ENCODE data around the gene SPCS3. TPM values are rescaled to one million over a fixed set of nuclear protein-coding genes. Genes with fewer than 3 reads are reported as not detected.

Gene SPCS3
- total RNA-seq, 1 experiment from 2014 or later: 117 TPM

- TF ChIP-seq, protein P1, sequence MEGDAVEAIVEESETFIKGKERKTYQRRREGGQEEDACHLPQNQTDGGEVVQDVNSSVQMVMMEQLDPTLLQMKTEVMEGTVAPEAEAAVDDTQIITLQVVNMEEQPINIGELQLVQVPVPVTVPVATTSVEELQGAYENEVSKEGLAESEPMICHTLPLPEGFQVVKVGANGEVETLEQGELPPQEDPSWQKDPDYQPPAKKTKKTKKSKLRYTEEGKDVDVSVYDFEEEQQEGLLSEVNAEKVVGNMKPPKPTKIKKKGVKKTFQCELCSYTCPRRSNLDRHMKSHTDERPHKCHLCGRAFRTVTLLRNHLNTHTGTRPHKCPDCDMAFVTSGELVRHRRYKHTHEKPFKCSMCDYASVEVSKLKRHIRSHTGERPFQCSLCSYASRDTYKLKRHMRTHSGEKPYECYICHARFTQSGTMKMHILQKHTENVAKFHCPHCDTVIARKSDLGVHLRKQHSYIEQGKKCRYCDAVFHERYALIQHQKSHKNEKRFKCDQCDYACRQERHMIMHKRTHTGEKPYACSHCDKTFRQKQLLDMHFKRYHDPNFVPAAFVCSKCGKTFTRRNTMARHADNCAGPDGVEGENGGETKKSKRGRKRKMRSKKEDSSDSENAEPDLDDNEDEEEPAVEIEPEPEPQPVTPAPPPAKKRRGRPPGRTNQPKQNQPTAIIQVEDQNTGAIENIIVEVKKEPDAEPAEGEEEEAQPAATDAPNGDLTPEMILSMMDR (IDR thresholded peaks at IDR 0.05): no peak
- TF ChIP-seq KAT7 (CRISPR knock-in tag; IDR thresholded peaks at IDR 0.05; ENCODE audit: borderline replicate concordance) (0 out of 2 replicates have a peak, but pooled peaks have one; percentile 43), ZBTB21 (CRISPR knock-in tag; IDR thresholded peaks at IDR 0.05; ENCODE audit: borderline replicate concordance) (0 out of 2 replicates have a peak, but pooled peaks have one; percentile 32), SP1 (CRISPR knock-in tag; conservative IDR thresholded peaks at IDR 0.05) (peak; percentile 78), FOXP1 (CRISPR knock-in tag; IDR thresholded peaks at IDR 0.05; ENCODE audit: borderline replicate concordance) (peak; percentile 84; the same call in 1 of the 2 replicates), ETV6 (CRISPR knock-in tag; IDR thresholded peaks at IDR 0.05) (peak; percentile 78; the same call in 1 of the 2 replicates)
These were observed at the start of gene SPCS3 (continued) for GRCh38 chr4:176319704-176320339.

DNA sequence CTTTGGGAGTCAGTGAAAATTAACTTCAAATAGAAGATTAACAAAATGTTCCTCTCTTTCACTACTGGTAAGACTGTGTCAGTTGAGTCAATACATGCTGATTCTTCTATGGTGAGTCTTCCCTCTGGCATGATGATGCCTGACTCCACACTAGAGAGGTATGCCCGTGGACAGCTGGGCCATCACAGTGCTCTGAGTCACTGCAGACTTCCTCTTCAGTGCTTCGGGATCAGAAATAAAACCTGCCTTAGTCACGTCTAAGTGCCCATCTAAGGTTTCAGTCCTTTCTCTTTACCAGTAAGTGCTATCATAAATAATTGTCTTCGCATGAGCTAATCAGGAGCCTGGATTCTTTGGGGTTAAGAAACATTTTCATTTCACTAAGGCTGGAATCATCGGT is 49.1 kb upstream of the SPCS3 start:
- H3K27ac Mint-ChIP-seq: no peak overlapping the region

More for the DNA sequence above, 49.1 kb upstream of the SPCS3 start:
- no peaks in the 10 kb centered on the region for H3K4me1 Mint-ChIP-seq
- ChIA-PET POLR2A (no interaction called here), CTCF (no interaction called here)
- DNase-seq (ENCODE audit: low spot score) (no peak), ATAC-seq (no peak)
- H3K27me3 Mint-ChIP-seq (ENCODE audit: low read depth): no peaks in the 10 kb centered on the region
- no peaks in the 10 kb centered on the region for H3K9me3 Mint-ChIP-seq
- H3K4me3 Mint-ChIP-seq: no peak overlapping the region
- no peaks in the 10 kb centered on the region for H3K36me3 Mint-ChIP-seq
- no peak for TF ChIP-seq ELF4 (CRISPR knock-in tag; IDR thresholded peaks at IDR 0.05; ENCODE audit: low read depth)
- TF ChIP-seq MYBL2 (CRISPR knock-in tag; IDR thresholded peaks at IDR 0.05): no peak
- TF ChIP-seq CREM (CRISPR knock-in tag; IDR thresholded peaks at IDR 0.05): no peak
- no peak for TF ChIP-seq ESRRA (CRISPR knock-in tag; IDR thresholded peaks at IDR 0.05; ENCODE audit: borderline replicate concordance)
- TF ChIP-seq, protein P2, sequence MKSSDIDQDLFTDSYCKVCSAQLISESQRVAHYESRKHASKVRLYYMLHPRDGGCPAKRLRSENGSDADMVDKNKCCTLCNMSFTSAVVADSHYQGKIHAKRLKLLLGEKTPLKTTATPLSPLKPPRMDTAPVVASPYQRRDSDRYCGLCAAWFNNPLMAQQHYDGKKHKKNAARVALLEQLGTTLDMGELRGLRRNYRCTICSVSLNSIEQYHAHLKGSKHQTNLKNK (CRISPR knock-in tag; IDR thresholded peaks at IDR 0.05): no peak
- TF ChIP-seq, protein P3, sequence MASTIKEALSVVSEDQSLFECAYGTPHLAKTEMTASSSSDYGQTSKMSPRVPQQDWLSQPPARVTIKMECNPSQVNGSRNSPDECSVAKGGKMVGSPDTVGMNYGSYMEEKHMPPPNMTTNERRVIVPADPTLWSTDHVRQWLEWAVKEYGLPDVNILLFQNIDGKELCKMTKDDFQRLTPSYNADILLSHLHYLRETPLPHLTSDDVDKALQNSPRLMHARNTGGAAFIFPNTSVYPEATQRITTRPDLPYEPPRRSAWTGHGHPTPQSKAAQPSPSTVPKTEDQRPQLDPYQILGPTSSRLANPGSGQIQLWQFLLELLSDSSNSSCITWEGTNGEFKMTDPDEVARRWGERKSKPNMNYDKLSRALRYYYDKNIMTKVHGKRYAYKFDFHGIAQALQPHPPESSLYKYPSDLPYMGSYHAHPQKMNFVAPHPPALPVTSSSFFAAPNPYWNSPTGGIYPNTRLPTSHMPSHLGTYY (CRISPR knock-in tag; IDR thresholded peaks at IDR 0.05): no peak
- TF ChIP-seq, protein P4, sequence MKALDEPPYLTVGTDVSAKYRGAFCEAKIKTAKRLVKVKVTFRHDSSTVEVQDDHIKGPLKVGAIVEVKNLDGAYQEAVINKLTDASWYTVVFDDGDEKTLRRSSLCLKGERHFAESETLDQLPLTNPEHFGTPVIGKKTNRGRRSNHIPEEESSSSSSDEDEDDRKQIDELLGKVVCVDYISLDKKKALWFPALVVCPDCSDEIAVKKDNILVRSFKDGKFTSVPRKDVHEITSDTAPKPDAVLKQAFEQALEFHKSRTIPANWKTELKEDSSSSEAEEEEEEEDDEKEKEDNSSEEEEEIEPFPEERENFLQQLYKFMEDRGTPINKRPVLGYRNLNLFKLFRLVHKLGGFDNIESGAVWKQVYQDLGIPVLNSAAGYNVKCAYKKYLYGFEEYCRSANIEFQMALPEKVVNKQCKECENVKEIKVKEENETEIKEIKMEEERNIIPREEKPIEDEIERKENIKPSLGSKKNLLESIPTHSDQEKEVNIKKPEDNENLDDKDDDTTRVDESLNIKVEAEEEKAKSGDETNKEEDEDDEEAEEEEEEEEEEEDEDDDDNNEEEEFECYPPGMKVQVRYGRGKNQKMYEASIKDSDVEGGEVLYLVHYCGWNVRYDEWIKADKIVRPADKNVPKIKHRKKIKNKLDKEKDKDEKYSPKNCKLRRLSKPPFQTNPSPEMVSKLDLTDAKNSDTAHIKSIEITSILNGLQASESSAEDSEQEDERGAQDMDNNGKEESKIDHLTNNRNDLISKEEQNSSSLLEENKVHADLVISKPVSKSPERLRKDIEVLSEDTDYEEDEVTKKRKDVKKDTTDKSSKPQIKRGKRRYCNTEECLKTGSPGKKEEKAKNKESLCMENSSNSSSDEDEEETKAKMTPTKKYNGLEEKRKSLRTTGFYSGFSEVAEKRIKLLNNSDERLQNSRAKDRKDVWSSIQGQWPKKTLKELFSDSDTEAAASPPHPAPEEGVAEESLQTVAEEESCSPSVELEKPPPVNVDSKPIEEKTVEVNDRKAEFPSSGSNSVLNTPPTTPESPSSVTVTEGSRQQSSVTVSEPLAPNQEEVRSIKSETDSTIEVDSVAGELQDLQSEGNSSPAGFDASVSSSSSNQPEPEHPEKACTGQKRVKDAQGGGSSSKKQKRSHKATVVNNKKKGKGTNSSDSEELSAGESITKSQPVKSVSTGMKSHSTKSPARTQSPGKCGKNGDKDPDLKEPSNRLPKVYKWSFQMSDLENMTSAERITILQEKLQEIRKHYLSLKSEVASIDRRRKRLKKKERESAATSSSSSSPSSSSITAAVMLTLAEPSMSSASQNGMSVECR (CRISPR knock-in tag; IDR thresholded peaks at IDR 0.05; ENCODE audit: borderline replicate concordance): no peak
- no peak for TF ChIP-seq CBFB (CRISPR knock-in tag; IDR thresholded peaks at IDR 0.05; ENCODE audit: low read depth)
- TF ChIP-seq USF2 (CRISPR knock-in tag; IDR thresholded peaks at IDR 0.05): no peak
- TF ChIP-seq, protein P5, sequence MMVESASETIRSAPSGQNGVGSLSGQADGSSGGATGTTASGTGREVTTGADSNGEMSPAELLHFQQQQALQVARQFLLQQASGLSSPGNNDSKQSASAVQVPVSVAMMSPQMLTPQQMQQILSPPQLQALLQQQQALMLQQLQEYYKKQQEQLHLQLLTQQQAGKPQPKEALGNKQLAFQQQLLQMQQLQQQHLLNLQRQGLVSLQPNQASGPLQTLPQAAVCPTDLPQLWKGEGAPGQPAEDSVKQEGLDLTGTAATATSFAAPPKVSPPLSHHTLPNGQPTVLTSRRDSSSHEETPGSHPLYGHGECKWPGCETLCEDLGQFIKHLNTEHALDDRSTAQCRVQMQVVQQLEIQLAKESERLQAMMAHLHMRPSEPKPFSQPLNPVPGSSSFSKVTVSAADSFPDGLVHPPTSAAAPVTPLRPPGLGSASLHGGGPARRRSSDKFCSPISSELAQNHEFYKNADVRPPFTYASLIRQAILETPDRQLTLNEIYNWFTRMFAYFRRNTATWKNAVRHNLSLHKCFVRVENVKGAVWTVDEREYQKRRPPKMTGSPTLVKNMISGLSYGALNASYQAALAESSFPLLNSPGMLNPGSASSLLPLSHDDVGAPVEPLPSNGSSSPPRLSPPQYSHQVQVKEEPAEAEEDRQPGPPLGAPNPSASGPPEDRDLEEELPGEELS (CRISPR knock-in tag; IDR thresholded peaks at IDR 0.05): no peak
- TF ChIP-seq, protein P6, sequence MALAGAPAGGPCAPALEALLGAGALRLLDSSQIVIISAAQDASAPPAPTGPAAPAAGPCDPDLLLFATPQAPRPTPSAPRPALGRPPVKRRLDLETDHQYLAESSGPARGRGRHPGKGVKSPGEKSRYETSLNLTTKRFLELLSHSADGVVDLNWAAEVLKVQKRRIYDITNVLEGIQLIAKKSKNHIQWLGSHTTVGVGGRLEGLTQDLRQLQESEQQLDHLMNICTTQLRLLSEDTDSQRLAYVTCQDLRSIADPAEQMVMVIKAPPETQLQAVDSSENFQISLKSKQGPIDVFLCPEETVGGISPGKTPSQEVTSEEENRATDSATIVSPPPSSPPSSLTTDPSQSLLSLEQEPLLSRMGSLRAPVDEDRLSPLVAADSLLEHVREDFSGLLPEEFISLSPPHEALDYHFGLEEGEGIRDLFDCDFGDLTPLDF (CRISPR knock-in tag; IDR thresholded peaks at IDR 0.05): no peak
- no peak for TF ChIP-seq NR1H2 (CRISPR knock-in tag; IDR thresholded peaks at IDR 0.05)
- TF ChIP-seq SP1 (CRISPR knock-in tag; conservative IDR thresholded peaks at IDR 0.05): no peak
- no peak for TF ChIP-seq ZNF317 (CRISPR knock-in tag; IDR thresholded peaks at IDR 0.05; ENCODE audit: borderline replicate concordance, low read depth)

All from WTC11 (cell line).